ENCODE results near the gene PRR5L.

The PRR5L gene

GRCh38 chr11:36399236-36399635, 103.1 kb downstream of the PRR5L start:
- Histone ChIP-seq H3K4me3 (ENCODE audit: insufficient read depth, low read length, poor library complexity, severe bottlenecking) (no peak overlapping the region), H4K20me1 (ENCODE audit: low read depth, low read length) (no peaks in the 10 kb centered on the region), H3K27ac (ENCODE audit: low read depth, low read length) (no peak overlapping the region), H2AFZ (ENCODE audit: low read depth, low read length, severe bottlenecking) (no peak overlapping the region), H3K36me3 (ENCODE audit: low read length) (no peaks in the 10 kb centered on the region), H3K9me2 (replicated peaks; ENCODE audit: insufficient read depth, low read length) (no peaks in the 10 kb centered on the region), H3F3A (ENCODE audit: insufficient read depth) (no peaks in the 10 kb centered on the region), H3K9ac (ENCODE audit: low read length) (no peak overlapping the region), H3K4me2 (ENCODE audit: low read depth, low read length, poor library complexity, severe bottlenecking) (no peak overlapping the region), H3K27me3 (ENCODE audit: low read length) (no peaks in the 10 kb centered on the region), H3K79me2 (ENCODE audit: insufficient read depth, low read length) (no peaks in the 10 kb centered on the region), H3K9me3 (ENCODE audit: insufficient read depth, low read length) (no peaks in the 10 kb centered on the region)
- no peak for TF ChIP-seq CTCF (IDR thresholded peaks at IDR 0.05; ENCODE audit: insufficient read depth, low read length, poor library complexity, severe bottlenecking)

GRCh38 chr11:36399745-36400144, 103.7 kb downstream of the PRR5L start:
- Histone ChIP-seq H3F3A (ENCODE audit: insufficient read depth) (no peaks in the 10 kb centered on the region), H3K36me3 (ENCODE audit: low read length) (no peaks in the 10 kb centered on the region), H3K27me3 (ENCODE audit: low read length) (no peaks in the 10 kb centered on the region), H3K79me2 (ENCODE audit: insufficient read depth, low read length) (no peaks in the 10 kb centered on the region), H3K9me2 (replicated peaks; ENCODE audit: insufficient read depth, low read length) (no peaks in the 10 kb centered on the region), H3K9me3 (ENCODE audit: insufficient read depth, low read length) (no peaks in the 10 kb centered on the region), H3K4me3 (ENCODE audit: insufficient read depth, low read length, poor library complexity, severe bottlenecking) (no peak overlapping the region), H4K20me1 (ENCODE audit: low read depth, low read length) (no peaks in the 10 kb centered on the region), H3K4me2 (ENCODE audit: low read depth, low read length, poor library complexity, severe bottlenecking) (no peak overlapping the region), H2AFZ (ENCODE audit: low read depth, low read length, severe bottlenecking) (no peak overlapping the region), H3K9ac (ENCODE audit: low read length) (no peak overlapping the region), H3K27ac (ENCODE audit: low read depth, low read length) (no peak overlapping the region)
- no peak for TF ChIP-seq EZH2phosphoT487 (conservative IDR thresholded peaks at IDR 0.05; ENCODE audit: low read length)
- no peak for TF ChIP-seq CTCF (IDR thresholded peaks at IDR 0.05; ENCODE audit: insufficient read depth, low read length, poor library complexity, severe bottlenecking)

GRCh38 chr11:36400766-36401455, 104.8 kb downstream of the PRR5L start:
- no peak overlapping the region for H3K4me2 ChIP-seq (ENCODE audit: low read depth, low read length, poor library complexity, severe bottlenecking)
- no peak overlapping the region for H3K4me3 ChIP-seq (ENCODE audit: insufficient read depth, low read length, poor library complexity, severe bottlenecking)
- no peaks in the 10 kb centered on the region for H3K36me3 ChIP-seq (ENCODE audit: low read length)

More at GRCh38 chr11:36400766-36401455, 104.8 kb downstream of the PRR5L start:
- Histone ChIP-seq H3K79me2 (ENCODE audit: insufficient read depth, low read length) (no peaks in the 10 kb centered on the region), H2AFZ (ENCODE audit: low read depth, low read length, severe bottlenecking) (no peak overlapping the region), H3K27me3 (ENCODE audit: low read length) (no peaks in the 10 kb centered on the region), H3K27ac (ENCODE audit: low read depth, low read length) (no peak overlapping the region), H4K20me1 (ENCODE audit: low read depth, low read length) (no peaks in the 10 kb centered on the region), H3F3A (ENCODE audit: insufficient read depth) (no peaks in the 10 kb centered on the region), H3K9me3 (ENCODE audit: insufficient read depth, low read length) (no peaks in the 10 kb centered on the region), H3K9ac (ENCODE audit: low read length) (no peak overlapping the region), H3K9me2 (replicated peaks; ENCODE audit: insufficient read depth, low read length) (no peaks in the 10 kb centered on the region)
- TF ChIP-seq CTCF (IDR thresholded peaks at IDR 0.05; ENCODE audit: insufficient read depth, low read length, poor library complexity, severe bottlenecking) (no peak), EZH2phosphoT487 (conservative IDR thresholded peaks at IDR 0.05; ENCODE audit: low read length) (no peak)

All from SU-DHL-6 (cell line).